Cardiac septum (tissue), 1 donor: ENCODE measurements around the gene NLK. TPM values are rescaled to one million over a fixed set of nuclear protein-coding genes. Genes with fewer than 3 reads are reported as not detected.
"Not testable (repeated sequence)": the region's sequence is repeated elsewhere in the genome, so short reads cannot be mapped to it uniquely, and the experiment has no call there.

Experiments used
- DNase-seq: peaks from one replicate; pipeline ENCODE4 v3.0.0-alpha.2; 2020; ENCODE audit warnings: low spot score
- intact Hi-C: fragments of 100-400 bp; cut with DNase I; formaldehyde crosslinking; loops from one replicate; pipeline ENCODE4 v1.14.0; 2022
- total RNA-seq: library from RNA; stranded (reverse); fragmentation: NEBNext Ultra II Directional; extraction: Animal tissue kit (Norgen Biotek cat#: 25700); gene quantifications from one replicate; pipeline ENCODE4 v1.2.1, GENCODE V29; 2021
- donor health status: DM: no; HTN: no; CAD: no.

The NLK gene
- total RNA-seq, 1 donor from 2014 or later: 21.4 TPM

GRCh38 chr17:28216052-28216451, 173.6 kb downstream of the NLK start:
- intact Hi-C loops: no loop called here
- no peak for DNase-seq

- no peak for DNase-seq
- intact Hi-C loops: no loop called here
Observed at GRCh38 chr17:28216528-28216927, 174.1 kb downstream of the NLK start.

GRCh38 chr17:28219771-28220170, 177.3 kb downstream of the NLK start:
- intact Hi-C loops: no loop called here
- DNase-seq: no peak

DNA sequence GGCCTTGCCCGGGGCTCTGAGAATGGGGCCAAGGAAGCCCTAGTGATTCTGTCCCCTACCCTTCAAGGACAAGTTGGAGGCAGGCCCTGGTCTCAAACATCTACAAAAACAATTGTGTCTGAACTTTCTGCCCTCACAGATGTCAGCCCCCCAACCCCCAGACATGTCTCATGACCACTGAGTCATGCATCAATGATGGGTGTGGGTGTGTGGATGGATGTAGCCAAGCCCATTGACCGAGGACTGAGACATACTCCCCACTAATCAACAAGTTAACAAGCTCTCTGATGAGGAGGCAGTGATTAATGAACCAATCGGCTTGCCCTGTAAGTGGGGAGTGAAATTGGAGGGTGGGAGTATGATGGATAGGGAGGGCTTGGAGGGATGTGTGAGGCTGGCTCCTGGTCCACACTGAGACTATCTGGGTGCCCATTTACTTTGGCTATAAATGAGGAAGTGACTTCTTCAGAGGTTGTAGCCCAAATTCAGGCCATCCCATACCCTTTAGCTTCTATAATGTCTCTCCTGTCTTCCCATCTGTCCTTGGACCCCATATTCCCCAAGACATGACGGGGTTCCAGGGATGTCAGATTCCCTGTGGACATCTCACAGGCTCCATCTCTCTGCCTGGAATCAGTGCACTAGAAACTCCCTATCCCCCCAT, 179.4 kb downstream of the NLK start:
- no peak for DNase-seq
- intact Hi-C loops: no loop called here

DNA sequence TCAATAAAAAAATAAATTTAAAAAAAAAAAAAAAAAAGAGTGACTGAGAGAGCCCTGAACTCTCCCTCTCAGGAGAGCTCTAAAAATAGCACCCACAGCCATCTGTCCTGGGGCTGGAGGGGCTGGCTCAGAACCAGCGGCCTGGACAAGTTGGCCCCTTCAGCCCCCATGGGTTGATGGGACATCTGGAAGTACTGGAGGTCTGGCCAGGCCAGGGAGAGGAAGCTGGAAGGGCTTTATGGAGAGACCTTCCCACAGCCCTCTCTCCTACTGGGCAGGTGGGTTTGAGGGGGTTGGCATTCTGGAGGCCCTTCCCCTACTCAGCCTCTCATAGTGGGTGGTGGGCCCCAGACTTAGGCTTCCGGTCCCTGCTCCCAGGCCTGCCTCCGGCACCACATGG, 182.8 kb downstream of the NLK start:
- DNase-seq: no peak
- intact Hi-C loops: no loop called here

GRCh38 chr17:28225867-28226266, 183.4 kb downstream of the NLK start:
- DNase-seq: no peak
- intact Hi-C loops: no loop called here

GRCh38 chr17:28226563-28227315, 184.3 kb downstream of the NLK start:
- intact Hi-C loops: no loop called here
- DNase-seq: no peak

DNA sequence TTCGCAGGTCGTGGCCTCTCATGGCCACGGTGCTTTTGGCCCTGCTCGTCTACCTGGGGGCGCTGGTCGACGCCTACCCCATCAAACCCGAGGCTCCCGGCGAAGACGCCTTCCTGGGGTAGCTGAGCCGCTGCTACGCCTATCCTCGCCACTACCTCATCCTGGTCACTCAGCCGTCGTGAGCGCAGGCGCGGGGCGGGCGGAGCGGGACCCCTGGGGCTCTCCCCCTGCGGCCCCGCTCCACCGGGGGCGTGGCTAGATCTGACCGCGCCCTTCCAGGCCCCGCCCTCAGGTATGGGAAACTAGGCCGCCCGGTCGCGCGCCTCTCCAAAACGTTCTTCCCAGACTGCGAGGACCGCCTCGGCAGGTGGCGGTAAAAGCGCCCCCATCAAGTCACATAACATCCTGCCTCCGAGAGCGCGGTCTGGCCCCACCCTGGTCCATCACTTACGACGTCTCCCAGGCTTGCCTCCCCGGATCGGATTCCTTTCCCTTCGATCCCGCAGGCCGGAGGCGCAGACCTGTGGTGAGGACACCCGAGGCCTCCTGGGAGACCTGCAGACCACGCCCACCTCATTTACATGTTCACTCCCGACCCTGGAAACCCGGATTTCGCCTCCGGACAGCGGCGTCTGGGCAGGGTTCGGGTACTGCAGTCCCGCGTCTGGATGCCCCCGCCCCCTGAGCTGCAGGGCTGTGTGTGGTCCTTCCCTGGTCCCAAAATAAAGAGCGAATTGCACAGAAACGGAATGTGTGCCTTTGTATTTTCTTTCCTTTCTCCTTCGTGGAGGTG, 185.0 kb downstream of the NLK start:
- DNase-seq: no peak
- intact Hi-C loops: no loop called here

GRCh38 chr17:28228109-28228840, 185.8 kb downstream of the NLK start:
- DNase-seq: no peak
- intact Hi-C loops: no loop called here

GRCh38 chr17:28228986-28229729, 186.7 kb downstream of the NLK start:
- DNase-seq: no peak
- intact Hi-C loops: no loop called here

DNA sequence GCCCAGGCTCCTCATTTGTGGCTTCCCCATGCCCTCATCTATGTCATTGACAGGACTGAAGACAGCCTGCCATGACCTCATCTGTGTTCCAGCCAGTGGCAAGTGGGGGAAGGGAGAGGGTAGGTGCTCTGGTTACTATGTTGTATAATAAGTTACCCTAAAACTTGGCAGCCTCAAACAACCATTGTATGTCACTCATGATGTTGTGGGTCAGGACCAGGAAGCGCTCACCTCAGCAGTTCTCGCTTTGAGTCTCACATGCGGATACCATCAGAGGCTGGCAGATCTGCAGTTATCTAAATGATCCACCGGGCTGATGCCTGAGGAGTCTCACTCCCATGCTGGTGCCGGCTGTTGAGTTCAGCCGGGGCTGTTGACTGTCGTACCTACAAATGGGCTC, 187.5 kb downstream of the NLK start:
- intact Hi-C loops: no loop called here
- no peak for DNase-seq

- DNase-seq, intact Hi-C loops: not testable (repeated sequence)
Observed at GRCh38 chr17:28230607-28231006, 188.1 kb downstream of the NLK start.

GRCh38 chr17:28231624-28232023, 189.1 kb downstream of the NLK start:
- intact Hi-C loops, DNase-seq: not testable (repeated sequence)

DNA sequence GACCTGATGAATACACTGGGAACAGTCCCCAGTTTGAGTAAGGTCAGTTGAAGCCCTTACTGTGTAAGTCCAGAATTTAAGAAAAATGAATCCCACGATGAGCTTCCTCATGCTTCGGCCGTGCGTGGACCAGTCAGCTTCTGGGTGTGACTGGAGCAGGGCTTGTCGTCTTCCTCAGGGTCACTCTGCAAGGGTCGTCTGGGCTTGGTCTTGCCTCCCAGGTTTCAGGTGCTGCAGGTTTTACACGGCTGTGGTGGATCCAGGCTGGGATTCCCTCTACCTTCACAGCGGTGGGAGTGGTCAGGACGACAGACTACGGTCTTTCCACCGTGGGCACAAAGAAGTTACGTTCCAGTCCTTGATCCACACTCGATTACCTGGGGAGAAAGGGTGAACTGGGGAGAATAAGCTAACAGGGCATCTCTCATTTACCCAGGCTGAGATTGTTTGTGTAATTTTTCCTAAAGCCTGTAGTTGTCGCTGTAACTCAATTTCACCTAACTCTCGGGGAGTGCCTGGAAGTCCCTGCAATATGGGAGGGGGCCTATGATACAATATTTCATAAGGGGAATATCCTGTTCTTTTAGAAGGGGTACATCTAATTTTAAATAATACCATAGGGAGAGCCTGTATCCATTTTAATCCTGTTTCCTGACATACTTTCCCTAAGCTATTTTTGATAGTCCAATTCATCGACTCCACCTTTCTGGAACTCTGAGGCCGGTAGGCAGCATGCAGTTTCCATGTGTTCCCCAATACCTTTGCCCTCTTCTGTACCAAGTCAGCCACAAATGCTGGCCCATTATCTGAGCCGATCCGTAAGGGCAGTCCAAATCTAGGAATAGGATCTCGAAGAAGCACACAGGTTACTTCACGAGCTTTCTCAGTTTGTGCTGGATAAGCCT, 190.7 kb downstream of the NLK start:
- DNase-seq, intact Hi-C loops: not testable (repeated sequence)

- intact Hi-C loops, DNase-seq: not testable (repeated sequence)
Observed at GRCh38 chr17:28233872-28234856, 191.7 kb downstream of the NLK start.

GRCh38 chr17:28235066-28235700, 192.7 kb downstream of the NLK start:
- intact Hi-C loops, DNase-seq: not testable (repeated sequence)
